NOMO-1 treated with dmso at 0.1 percent for 144 hours (cell line): ENCODE data around the gene RNF187.

ENCODE experiments used
- DNase-seq: peaks from one replicate; lab custom pipeline; 2025; ENCODE audit not compliant: unreplicated experiment; lab: John Stamatoyannopoulos, UW

Gene RNF187

DNA sequence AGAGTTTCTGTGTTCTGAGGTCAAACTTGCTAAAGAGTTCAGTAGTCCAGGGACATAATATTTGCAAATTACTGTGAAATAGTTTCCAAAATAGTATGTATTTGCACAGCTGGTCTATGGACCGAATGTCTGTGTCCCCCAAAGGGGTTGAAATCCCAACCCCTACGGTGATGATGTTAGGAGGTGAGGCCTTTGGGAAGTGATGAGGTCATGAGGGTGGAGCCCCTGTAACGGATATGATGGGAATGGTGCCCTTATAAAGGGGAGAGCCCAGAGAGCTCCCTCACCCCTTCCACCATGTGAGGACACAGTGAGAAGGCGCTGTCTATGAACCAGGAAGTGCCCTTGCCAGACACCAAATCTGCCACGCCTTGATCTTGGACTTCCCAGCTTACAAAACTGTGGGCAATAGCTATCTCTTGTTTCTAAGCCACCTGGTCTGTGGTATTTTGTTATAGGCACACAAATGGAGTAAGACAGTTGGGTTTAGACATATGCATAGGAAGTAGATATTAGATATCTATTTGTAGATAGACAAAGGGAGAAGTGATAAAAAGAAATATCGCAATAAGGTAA is 21.7 kb downstream of the RNF187 start:
- no peak for DNase-seq

DNA sequence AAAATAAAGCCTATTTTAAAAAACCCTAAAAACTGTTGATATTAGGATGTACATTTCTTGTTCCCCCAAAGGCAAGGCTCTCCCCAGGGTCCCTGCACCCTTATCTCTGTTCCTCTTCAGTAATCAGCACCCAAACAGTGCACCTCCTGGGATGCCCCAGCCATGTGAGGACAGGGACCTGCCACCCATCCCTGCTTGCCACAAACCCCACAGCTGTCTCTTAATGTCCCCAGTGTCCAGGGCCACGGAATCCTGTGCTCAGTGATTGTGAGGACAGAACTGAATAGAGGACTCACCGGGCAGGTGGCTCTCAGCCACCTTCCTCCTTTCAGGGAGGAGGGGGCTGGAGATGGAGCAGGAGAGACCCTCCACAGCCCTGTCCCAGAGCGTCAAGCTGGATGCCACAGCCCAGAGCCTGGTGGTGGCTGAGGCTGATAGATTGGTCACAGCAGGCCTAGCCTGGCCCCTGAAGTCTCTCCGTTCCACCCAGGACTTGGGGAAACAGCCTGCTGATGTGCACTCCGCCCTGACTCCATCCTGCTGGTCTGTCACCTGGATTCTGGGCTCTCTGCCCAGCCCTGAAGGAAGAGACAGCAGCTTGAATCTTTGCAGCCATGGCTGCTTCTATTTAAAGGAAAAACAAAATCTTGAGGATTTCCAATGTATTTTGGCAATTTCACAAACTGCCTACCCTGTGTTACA is 23.1 kb downstream of the RNF187 start:
- no peak for DNase-seq

DNA sequence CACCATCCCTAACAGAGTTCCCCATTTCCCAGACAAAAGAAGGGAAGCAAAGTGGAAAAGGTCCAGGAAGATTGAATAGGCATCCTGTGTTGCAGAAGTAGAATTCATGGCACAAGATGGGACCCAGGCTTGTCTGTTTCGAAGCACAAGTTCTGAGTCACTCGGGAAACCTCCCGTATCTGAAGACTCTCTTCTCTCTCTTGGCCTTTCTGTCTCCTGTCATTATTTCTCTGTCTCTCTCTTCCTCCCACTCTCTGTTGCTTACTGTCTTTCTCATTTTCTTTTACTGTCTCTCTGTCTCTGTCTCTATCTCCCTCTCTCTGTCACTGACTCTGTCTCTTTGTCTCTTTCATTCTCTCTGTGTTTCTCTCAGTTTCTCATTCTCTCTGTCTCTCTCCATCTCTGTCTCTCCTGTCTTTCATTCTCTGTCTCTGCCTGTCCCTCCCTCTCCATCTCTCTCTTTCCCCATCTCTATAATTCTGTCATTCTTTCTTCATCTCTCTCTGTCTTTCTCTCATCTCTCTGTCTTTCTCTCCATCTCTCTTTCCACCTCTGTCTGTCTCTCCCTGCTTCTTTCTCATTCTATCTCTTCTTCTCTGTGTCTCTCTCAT is 23.7 kb downstream of the RNF187 start:
- DNase-seq = no peak

DNA sequence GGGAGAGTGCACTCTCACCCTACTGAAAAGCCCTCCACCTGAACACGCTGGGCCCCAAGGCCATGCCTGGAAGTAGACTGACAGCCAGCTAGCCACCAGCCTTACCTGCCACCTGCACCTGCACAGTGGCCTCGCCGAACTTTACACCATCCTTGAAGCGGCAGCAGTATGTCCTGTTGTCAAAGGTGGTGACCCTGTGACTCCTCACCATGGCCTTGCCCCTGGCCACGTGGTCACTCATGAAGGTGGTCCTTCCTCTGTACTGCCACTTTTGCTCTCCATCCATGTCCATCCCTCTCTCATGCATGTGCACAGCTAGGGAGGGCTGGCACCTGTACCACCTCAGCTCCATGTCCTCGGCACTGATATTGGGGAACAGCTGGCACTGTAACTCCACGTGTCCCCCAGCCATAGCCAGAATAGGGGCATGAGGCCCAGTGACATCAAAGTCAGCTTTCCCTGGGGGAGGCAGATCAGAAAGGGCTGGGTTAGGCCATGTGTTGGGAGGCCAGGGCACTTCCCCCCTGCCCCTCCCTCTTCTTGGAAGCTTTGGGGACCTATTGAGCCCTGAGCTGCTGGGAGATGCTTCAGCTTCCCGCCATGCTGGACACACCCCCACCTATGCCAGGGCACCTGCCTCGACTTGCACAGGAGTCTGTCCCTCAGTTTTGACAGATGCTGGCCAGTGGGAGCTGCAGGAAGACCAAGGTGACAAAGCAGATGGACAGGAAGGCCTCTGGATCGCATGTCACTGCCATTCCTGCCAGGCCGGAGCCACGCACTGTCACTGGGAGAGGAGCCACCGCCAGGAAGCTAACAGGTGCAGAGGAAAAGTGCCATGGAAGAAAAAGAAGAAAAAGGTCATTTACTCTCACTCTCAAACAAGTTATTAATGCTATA is 24.6 kb downstream of the RNF187 start:
- DNase-seq = no peak

DNA sequence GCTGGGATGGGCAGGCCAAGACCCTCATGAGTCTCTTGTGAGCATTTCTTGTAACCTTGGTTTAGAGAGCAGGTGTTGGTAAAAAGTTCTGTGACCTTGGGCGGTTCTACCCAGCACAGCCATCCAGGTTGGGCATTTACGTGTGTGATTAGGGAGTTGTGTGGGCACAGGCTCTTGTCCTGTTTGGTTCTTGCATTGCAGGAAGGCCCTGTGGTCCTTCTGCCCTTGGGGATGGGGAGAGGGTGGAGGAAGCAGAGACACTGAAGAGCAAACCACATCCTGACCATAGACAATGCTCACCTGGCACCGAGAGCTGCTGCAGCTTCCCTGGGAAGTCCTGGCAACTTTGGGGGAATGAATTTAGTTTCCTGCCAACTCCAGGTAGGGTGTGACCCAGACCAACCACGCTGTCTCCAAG is 25.6 kb downstream of the RNF187 start:
- DNase-seq = no peak

DNA sequence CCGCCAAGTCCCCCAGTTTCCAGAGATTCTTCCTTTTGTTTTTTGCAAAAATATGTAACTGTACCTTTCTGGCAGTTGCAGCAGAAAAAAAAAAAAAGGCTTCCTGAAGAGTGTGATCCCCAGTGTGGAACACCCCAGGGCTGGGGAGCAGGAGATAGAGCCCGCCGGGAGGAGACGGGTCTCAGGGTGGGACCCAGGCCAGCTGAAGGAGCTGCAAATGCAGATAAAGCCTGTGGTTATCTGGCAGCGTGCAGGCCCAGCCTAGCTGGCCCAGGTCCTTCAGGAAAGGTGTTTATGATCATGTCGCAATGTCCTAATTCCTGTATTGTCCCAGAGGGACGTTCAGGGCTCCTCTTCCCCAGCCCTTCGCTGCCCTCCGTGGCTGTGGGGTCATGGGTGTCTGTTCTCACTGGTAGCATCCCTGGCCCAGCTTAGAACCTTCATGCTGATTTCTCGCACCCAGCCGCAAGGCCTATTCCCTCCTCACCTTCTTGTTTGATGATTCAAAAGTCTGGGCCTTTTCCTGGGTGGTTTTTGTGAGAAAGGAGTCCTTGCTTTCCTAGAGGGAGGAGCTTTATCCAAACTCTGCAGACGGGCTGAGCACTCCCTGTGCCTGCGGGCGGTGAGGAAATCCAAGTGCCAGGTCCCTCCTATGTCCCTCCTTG is 26.2 kb downstream of the RNF187 start:
- no peak for DNase-seq

GRCh38 chr1:228514421-228514820 is 27.2 kb downstream of the RNF187 start:
- no peak for DNase-seq

DNA sequence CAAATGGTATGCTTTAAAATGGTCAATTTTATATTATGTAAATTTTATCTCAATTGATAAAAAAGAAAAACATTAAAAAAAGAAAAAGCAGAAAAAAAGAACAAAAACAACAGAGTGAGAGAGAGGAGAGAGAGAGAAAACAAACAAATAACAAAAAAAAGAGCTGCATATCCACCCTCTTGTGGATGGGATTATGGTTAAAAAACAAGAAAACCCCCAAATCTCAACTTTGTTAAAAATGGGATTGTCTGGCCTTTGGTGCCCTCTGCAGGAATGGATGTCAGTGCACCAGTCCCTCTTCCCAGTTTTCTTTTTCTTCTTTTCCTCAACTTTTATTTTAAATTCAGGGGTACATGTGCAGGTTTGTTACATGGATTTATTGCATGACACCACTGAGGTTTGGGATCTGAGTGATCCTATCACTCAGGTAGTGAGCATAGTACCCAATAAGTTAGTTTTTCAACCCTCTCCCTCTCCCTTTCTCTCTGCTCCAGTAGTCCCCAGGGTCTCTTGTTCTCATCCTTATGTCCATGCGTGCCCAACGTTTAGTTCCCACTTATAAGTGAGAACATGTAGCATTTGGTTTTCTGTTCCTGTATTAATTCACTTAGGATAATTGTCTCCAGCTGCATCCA is 28.1 kb downstream of the RNF187 start:
- no peak for DNase-seq

GRCh38 chr1:228517655-228518054 is 30.5 kb downstream of the RNF187 start:
- DNase-seq = no peak

- peak; percentile 49 for DNase-seq
Measured at GRCh38 chr1:228527596-228527995, 40.4 kb downstream of the RNF187 start.

DNA sequence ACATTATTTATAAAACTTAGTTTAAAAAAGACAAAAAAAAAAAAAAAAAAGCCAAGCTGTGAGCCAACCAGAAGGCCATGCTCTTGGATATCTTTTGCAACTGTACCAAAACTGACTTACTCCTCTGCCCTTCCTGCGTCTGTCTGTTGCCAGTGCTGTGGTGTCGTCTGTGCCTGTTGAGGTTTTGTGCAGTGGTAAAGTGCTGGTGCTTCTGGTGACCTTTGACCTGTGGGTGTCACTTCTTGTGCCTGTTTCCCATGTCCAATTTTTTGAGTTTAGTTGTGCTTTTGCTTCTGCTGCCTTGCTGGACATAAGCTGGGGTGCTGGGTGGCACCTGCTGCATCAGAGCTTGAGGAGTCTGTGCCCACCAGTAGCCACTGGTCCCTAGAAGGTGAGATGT is 41.4 kb downstream of the RNF187 start:
- DNase-seq = no peak

- no peak for DNase-seq
Measured at GRCh38 chr1:228530086-228530758, 43.0 kb downstream of the RNF187 start.

DNA sequence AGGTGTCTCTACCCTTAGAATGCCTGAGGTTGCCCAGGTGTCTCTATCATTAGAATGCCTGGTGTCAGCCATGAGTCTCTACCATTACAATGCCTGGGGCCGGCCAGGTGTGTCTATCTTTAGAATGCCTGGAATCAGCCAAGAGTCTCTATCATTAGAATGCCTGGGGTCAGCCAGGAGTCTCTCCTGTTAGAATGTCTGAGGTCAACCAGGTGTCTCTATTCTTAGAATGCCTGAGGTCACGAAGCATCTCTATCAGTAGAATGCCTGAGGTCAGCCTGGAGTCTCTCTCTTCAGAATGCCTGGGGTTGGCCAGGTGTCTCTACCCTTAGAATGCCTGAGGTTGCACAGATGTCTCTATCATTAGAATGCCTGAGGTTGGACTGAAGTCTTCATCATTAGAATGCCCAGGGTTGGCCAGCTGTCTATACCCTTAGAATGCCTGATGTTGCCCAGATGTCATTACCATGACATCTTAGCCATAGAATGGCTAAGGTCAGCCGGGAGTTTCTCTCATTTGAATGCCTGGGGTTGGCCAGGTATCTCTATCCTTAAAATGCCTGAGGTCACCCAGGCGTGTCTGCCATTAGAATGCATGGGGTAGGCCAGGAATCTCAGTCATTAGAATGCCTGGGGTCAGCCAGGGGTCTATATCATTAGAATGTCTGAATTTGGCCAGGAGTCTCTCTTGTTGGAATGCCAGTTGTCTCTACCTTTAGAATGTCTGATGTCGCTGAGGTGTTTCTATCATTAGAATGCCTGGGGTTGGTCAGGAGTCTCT is 44.0 kb downstream of the RNF187 start:
- no peak for DNase-seq

DNA sequence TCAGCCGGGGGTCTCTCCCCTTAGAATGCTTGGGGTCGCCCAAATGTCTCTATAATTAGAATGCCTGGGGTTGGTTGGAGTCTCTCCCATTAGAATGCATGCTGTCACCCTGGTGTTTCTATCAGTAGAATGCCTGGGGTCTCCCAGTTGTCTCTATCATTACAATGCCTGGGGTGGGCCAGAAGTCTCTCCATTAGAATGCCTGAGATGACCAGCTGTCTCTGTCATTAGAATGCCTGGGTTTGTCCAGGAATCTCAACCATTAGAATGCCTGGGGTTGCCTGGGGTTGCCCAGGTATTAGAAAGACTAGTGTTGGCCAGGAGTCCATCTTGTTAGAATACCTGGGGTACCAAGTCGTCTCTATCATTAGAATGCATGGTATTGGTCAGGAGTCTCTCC is 51.6 kb downstream of the RNF187 start:
- DNase-seq = no peak

- no peak for DNase-seq
Measured at GRCh38 chr1:228540161-228540917, 53.2 kb downstream of the RNF187 start.

GRCh38 chr1:228541725-228542124 is 54.5 kb downstream of the RNF187 start:
- DNase-seq = no peak

DNA sequence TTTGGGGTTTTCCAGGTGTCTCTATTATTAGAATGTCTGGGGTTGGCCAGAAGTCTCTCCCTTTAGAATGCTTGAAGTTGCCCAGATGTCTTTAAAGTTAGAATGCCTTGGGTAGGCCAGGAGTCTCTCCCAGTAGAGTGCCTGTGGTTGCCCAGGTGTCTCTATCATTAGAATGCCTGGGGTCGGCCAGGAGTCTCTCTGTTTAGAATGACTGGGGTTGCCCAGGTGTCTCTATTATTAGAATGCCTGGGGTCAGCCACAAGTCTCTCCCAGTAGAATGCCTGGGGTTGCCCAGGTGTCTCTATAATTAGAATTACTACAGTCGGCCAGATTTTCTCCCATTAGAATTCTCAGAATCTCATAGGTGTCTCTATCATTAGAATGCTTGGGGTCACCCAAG is 55.2 kb downstream of the RNF187 start:
- no peak for DNase-seq

- no peak for DNase-seq
Measured at GRCh38 chr1:228542981-228543380, 55.8 kb downstream of the RNF187 start.

DNA sequence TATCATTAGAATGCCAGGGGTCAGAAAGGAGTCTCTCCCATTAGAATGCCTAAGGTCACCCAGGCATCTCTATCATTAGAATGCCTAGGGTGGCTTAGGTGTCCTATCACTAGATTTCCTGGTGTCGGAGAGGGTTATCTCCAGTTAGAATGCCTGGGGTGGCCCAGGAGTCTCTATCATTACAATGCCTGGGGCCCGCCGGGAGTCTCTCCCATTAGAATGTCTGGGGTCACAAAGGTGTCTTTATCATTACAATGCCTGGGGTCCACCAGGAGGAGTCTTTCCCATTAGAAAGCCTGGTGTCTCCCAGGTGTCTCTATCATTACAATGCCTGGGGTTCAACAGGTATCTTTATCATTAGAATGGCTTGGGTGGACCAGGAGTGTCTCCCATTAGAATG is 56.2 kb downstream of the RNF187 start:
- DNase-seq = no peak
